Prostate gland (tissue), 2 donors: Measurements from ENCODE around the gene SPAG4. TPM values are rescaled to one million over a fixed set of nuclear protein-coding genes. Genes with fewer than 3 reads are reported as not detected.

Experiments
- DNase-seq: peaks from one replicate; pipeline ENCODE4 v3.0.0-alpha.2; 2019; ENCODE audit warnings: low spot score
- H3K27ac ChIP-seq, 2 donors: fragments of 200-600 bp; sonication (generic); 2 replicates each; pipeline ENCODE4 v1.5.1; 2017 to 2019
- H3K27me3 ChIP-seq: fragments of 200-600 bp; sonication (generic); replicated peaks from 2 replicates; pipeline ENCODE4 v1.5.1; 2019; ENCODE audit not compliant: insufficient read depth
- H3K36me3 ChIP-seq, 2 donors: fragments of 200-600 bp; sonication (generic); 1 replicate in 1 of 2; 2 replicates in 1 of 2; pipeline versions ENCODE4 v1.5.1 to v1.8.1; 2017 to 2019
- H3K4me1 ChIP-seq: fragments of 200-600 bp; sonication (generic); replicated peaks from 2 replicates; pipeline ENCODE4 v1.5.1; 2019
- H3K4me3 ChIP-seq, 2 donors: fragments of 200-600 bp; sonication (generic); 2 replicates each; pipeline ENCODE4 v1.5.1; 2017 to 2019
- H3K9me3 ChIP-seq: fragments of 200-600 bp; sonication (generic); 2 replicates; pipeline ENCODE4 v1.5.1; 2017
- POLR2A ChIP-seq: fragments of 450-650 bp; IDR thresholded peaks from one replicate; pipeline ENCODE4 v1.6.1; 2016; ENCODE audit warnings: antibody characterized with exemption, mild to moderate bottlenecking
- POLR2AphosphoS5 ChIP-seq: sonication (generic); formaldehyde crosslinking; IDR thresholded peaks from one replicate; pipeline ENCODE4 v1.6.1; 2017; ENCODE audit warnings: antibody characterized with exemption
- WGBS: methylation state at CpG from one replicate; pipeline ENCODE4 v1.1.5; 2018; 5-methylcytosine and 5-hydroxymethylcytosine counted together
- intact Hi-C: fragments of 100-400 bp; cut with DNase I; formaldehyde crosslinking; loops from one replicate; pipeline ENCODE4 v1.14.2; 2022
- total RNA-seq, 2 donors: library from RNA; depleted of rRNA; stranded (reverse); fragments of >200 nt; gene quantifications; one replicate each; pipeline ENCODE4 v1.1.0, GENCODE V29; 2016
- TF ChIP-seq, protein P1 (sequence below), 4 experiments: fragments of 200-600 bp in 2 of 4; fragments of 450-650 bp in 2 of 4; sonication (generic) in 2 of 4; IDR thresholded peaks; 1 replicate in 3 of 4; 2 replicates in 1 of 4; pipeline ENCODE4 v1.5.1; 2016 to 2019; ENCODE audit warnings: antibody characterized with exemption in 4 of 4, mild to moderate bottlenecking in 2 of 4, moderate library complexity in 2 of 4

The SPAG4 gene
- total RNA-seq, 2 donors from 2014 or later, result 0.91 to 10.4 TPM

DNA sequence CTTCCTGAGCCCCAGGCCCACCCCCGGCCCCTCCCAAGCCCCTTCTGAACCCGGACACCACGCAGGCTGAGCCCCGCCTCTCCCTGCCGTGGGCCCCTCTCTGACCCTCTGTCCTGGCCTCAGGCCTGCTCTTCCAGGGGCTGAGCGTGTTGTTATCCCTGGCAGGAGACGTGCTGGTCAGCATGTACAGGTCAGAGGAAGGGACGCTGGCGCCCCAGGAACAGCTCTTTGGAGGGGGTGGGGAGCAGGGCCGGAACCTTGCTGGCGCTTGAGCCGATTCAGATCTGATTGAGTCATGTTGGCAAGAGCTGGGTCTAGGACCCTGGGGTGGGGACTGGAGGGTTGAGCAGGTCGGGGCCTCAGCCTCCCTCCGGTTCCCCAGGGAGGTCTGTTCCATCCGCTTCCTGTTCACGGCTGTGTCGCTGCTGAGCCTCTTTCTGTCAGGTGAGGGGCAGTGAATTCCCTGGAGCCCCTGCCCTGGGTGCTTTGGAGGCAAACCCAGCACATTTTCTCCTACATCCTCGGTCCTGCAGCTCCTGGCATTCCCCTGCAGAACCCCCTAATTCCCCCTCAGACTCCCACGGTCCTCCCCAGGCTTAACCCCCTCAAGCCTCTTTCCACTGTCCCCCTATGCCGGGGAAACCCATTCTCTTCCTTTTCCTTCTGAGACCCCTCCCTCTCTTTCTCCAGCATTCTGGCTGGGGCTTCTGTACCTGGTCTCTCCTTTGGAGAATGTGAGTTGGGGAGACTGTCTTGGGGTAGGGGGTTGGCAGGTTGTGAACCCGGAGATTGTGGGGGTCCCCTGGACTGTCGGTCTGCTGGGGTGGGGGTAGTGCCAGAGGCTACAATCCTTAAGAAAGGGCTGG, 2.0 kb downstream of the SPAG4 start:
- DNase-seq, result no peak
- Histone ChIP-seq H3K27me3 (no peaks in the 10 kb centered on the region), H3K36me3 (no peaks in the 10 kb centered on the region), H3K27ac (peak overlapping the region; percentile 72 to 88), H3K4me1 (peaks cover 9% of the 10 kb centered on the region), H3K4me3 (peak overlapping the region; percentile 37 to 38), H3K9me3 (no peaks in the 10 kb centered on the region)
- TF ChIP-seq, protein P1, sequence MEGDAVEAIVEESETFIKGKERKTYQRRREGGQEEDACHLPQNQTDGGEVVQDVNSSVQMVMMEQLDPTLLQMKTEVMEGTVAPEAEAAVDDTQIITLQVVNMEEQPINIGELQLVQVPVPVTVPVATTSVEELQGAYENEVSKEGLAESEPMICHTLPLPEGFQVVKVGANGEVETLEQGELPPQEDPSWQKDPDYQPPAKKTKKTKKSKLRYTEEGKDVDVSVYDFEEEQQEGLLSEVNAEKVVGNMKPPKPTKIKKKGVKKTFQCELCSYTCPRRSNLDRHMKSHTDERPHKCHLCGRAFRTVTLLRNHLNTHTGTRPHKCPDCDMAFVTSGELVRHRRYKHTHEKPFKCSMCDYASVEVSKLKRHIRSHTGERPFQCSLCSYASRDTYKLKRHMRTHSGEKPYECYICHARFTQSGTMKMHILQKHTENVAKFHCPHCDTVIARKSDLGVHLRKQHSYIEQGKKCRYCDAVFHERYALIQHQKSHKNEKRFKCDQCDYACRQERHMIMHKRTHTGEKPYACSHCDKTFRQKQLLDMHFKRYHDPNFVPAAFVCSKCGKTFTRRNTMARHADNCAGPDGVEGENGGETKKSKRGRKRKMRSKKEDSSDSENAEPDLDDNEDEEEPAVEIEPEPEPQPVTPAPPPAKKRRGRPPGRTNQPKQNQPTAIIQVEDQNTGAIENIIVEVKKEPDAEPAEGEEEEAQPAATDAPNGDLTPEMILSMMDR (IDR thresholded peaks at IDR 0.05), result peak in 2 of 4 experiments; percentile 28 to 32
- TF ChIP-seq POLR2A, result no peak
- TF ChIP-seq POLR2AphosphoS5, result no peak
- intact Hi-C loops, result loop anchor here (5.0 to 10.0 kb wide), 3 partner anchors 45 to 265 kb away; partner anchors contain the start of genes CPNE1 and RBM12
- 22% methylated on average over 22 of the region's 22 CpGs for WGBS

DNA sequence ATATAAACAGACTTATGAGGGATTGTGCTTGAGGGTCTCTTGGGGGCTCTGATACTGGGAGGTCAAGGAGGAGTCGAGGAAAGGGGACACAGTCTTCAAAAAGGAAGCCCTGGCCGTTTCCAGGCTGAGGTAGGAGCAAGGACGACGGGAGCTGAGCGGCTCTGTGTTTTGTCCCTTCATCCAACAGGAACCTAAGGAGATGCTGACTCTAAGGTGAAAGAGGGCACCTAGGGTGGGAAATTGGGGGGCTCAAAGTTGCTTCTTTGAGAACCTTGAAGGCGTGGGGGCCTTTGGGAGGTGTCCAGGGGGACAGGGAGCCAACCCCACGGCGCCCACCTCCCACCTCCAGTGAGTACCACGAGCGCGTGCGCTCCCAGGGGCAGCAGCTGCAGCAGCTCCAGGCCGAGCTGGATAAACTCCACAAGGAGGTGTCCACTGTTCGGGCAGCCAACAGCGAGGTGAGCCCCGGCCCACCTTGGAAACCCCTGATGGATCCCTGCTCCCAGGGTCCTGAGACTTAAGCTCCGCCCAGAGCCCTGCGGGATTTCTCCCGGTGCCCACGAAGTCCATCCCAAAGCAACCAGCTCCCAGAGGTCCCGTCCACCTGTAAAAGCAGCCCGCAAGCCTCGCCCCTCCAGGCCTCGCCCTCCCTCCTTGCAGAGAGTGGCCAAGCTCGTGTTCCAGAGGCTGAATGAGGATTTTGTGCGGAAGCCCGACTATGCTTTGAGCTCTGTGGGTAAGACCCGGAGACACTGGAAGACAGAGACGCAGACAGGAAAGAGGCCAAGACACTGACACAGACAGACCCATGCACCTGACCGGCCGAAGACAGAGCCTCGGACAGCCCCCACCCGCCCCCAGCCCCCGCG, 2.9 kb downstream of the SPAG4 start:
- no peaks in the 10 kb centered on the region for H3K9me3 ChIP-seq
- TF ChIP-seq POLR2AphosphoS5 (no peak), POLR2A (no peak)
- TF ChIP-seq, protein P1 (IDR thresholded peaks at IDR 0.05), result no peak
- DNase-seq, result no peak
- H3K27me3 ChIP-seq, result no peaks in the 10 kb centered on the region
- peak overlapping the region in 1 of 2 donors; percentile 88 for H3K27ac ChIP-seq
- peaks cover 9% of the 10 kb centered on the region for H3K4me1 ChIP-seq
- peak overlapping the region; percentile 29 to 36 for H3K4me3 ChIP-seq
- no peaks in the 10 kb centered on the region for H3K36me3 ChIP-seq
- intact Hi-C loops, result loop anchor here (5.0 to 10.0 kb wide), 3 partner anchors 44 to 264 kb away; partner anchors contain the start of genes CPNE1 and RBM12
- WGBS, result 10% methylated on average over 35 of the region's 35 CpGs

DNA sequence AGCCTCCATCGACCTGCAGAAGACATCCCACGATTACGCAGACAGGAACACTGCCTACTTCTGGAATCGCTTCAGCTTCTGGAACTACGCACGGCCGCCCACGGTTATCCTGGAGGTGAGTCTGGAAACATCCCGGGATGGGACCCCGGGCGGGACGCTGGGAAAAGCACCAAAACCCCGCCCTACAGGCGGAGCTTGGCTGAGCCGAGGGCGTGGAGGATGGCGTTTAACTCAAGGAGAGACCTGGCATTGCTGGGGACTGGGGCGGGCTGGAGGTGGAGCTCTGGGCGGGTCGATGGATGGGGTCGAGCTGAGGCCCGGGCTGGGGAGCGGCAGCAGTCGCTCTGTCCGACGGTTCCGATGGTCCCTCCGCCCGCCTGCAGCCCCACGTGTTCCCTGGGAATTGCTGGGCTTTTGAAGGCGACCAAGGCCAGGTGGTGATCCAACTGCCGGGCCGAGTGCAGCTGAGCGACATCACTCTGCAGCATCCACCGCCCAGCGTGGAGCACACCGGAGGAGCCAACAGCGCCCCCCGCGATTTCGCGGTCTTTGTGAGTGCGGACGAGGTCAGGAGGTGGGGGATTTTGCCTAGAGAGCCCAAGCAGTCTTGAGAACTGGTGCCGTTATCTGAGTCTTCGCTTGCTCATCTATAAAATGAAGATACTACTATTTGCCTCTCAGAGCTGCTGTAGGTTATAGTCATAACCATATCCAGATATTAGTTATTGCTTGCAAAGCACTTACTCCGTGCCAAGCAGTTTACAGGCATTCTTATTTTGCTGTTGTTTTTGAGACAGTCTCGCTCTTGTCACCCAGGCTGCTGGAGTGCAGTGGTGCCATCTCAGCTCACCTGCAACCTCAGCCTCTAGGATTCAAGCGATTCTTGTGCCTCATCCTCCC, 3.8 kb downstream of the SPAG4 start:
- 7% methylated on average over 49 of the region's 49 CpGs for WGBS
- Histone ChIP-seq H3K36me3 (no peaks in the 10 kb centered on the region), H3K4me1 (peaks cover 9% of the 10 kb centered on the region), H3K27me3 (no peaks in the 10 kb centered on the region), H3K9me3 (no peaks in the 10 kb centered on the region), H3K27ac (peak overlapping the region in 1 of 2 donors; percentile 10), H3K4me3 (peak overlapping the region; percentile 29 to 36)
- TF ChIP-seq POLR2AphosphoS5 (peak; percentile 40), POLR2A (peak; percentile 45)
- TF ChIP-seq, protein P1 (IDR thresholded peaks at IDR 0.05), result peak in 2 of 4 experiments; percentile 6 to 13
- DNase-seq, result peak; percentile 66
- intact Hi-C loops, result loop anchor here (5.0 to 10.0 kb wide), 3 partner anchors 43 to 263 kb away; partner anchors contain the start of genes CPNE1 and RBM12

DNA sequence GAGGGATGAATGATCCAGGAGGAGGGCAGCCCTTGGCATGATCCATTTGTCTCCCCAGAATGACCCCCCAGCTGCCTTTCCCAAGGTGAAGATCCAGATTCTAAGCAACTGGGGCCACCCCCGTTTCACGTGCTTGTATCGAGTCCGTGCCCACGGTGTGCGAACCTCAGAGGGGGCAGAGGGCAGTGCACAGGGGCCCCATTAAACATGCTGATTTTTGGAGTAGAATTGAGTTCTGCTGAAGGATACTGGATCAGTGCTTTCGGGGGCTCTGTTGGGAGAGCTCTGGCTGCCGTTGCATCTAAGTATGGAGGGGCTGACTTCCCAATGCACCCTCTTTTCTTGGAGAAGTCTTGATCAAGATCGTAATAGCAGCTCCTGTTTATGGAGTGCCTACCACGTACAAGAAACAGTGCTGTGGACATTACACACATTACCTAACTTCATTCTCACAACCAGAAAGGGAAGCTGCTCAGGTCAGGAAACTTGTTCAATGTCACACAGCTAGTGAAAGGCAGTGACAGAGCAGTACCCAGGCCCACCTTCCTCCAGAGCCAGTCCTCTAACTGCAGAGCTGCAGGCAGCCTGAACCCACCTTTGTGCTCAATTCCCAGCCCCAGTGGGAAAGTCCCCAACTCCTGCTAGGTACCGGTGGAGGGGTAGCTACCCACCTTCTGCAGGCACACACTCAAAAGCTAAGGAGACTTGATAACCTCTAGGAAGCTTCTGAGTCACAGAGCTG, 5.4 kb downstream of the SPAG4 start:
- peaks cover 9% of the 10 kb centered on the region for H3K4me1 ChIP-seq
- DNase-seq, result no peak
- intact Hi-C loops, result no loop called here

More for the DNA sequence above, 5.4 kb downstream of the SPAG4 start:
- H3K27me3 ChIP-seq, result no peaks in the 10 kb centered on the region
- H3K27ac ChIP-seq, result no peak overlapping the region
- TF ChIP-seq POLR2AphosphoS5, result no peak
- no peak for TF ChIP-seq POLR2A
- TF ChIP-seq, protein P1 (IDR thresholded peaks at IDR 0.05), result no peak
- H3K36me3 ChIP-seq, result peaks cover 0 to 7% of the 10 kb centered on the region in 2 donors
- no peak overlapping the region for H3K4me3 ChIP-seq
- 89% methylated on average over 11 of the region's 11 CpGs for WGBS
- no peaks in the 10 kb centered on the region for H3K9me3 ChIP-seq
